ENCODE measurements around the gene ACER2. TPM values are rescaled to one million over a fixed set of nuclear protein-coding genes. Genes with fewer than 3 reads are reported as not detected.
"Not testable (repeated sequence)": the region's sequence is repeated elsewhere in the genome, so short reads cannot be mapped to it uniquely, and the experiment has no call there.

ACER2 gene
- total RNA-seq, 3 donors from 2014 or later (not counting 1 experiment from before 2014, with no cell fraction given): 0.61 to 1.3 (median 1.2) TPM

DNA sequence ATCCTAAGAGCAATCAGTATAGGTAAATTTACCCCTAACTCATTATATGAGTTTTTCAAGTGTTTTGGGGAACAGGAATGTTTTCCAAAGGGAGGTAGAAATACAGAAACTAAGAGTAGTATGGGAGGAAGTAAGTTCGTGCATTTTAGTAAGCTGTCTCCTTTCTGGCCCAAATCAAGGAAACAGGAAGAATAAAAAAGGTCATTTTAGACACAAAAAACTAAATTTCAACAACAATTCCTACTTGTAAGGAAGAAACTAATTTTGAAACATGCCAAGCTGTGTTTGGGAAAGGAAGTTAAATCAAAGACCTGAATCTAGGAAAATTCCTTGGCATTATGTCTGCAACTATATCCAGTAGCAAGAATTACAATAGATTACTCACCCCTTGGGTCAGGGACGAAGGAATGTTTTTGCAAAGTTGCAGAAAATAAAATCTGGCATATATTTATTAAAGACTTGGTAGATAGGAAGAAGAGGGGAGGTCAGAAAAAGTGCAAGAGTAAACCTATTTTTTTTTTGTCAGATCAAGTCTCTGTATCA is 22.2 kb upstream of the ACER2 start:
- Histone ChIP-seq H3K9me3 (ENCODE audit: control insufficient read depth, insufficient read depth, low read length) (no peaks in the 10 kb centered on the region), H3K36me3 (ENCODE audit: control insufficient read depth, insufficient read depth, low read length) (no peaks in the 10 kb centered on the region), H3K27me3 (ENCODE audit: control insufficient read depth, insufficient read depth, low read length) (peaks cover 5% of the 10 kb centered on the region), H3K4me1 (ENCODE audit: control insufficient read depth, insufficient read depth, low read length) (no peaks in the 10 kb centered on the region), H3K27ac (ENCODE audit: low read length) (no peak overlapping the region), H3K4me3 (ENCODE audit: low read length) (no peak overlapping the region)
- peaks cover 21 to 45% of the 10 kb centered on the region in 2 donors for H3K27me3 Mint-ChIP-seq (ENCODE audit: low read depth in 2 of 2)
- DNase-seq (no peak), ATAC-seq (no peak)
- WGBS (ENCODE audit: insufficient coverage): 67% methylated on average over 2 of the region's 2 CpGs
- no peaks in the 10 kb centered on the region for H3K9me3 Mint-ChIP-seq
- intact Hi-C loops (cut with micrococcal nuclease): no loop called here
- peaks cover 5% of the 10 kb centered on the region for H3K36me3 Mint-ChIP-seq
- no peak overlapping the region for H3K27ac Mint-ChIP-seq
- no peak overlapping the region for H3K4me3 Mint-ChIP-seq
- no peaks in the 10 kb centered on the region for H3K4me1 Mint-ChIP-seq
- TF ChIP-seq, protein P1, sequence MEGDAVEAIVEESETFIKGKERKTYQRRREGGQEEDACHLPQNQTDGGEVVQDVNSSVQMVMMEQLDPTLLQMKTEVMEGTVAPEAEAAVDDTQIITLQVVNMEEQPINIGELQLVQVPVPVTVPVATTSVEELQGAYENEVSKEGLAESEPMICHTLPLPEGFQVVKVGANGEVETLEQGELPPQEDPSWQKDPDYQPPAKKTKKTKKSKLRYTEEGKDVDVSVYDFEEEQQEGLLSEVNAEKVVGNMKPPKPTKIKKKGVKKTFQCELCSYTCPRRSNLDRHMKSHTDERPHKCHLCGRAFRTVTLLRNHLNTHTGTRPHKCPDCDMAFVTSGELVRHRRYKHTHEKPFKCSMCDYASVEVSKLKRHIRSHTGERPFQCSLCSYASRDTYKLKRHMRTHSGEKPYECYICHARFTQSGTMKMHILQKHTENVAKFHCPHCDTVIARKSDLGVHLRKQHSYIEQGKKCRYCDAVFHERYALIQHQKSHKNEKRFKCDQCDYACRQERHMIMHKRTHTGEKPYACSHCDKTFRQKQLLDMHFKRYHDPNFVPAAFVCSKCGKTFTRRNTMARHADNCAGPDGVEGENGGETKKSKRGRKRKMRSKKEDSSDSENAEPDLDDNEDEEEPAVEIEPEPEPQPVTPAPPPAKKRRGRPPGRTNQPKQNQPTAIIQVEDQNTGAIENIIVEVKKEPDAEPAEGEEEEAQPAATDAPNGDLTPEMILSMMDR (IDR thresholded peaks at IDR 0.05): no peak

DNA sequence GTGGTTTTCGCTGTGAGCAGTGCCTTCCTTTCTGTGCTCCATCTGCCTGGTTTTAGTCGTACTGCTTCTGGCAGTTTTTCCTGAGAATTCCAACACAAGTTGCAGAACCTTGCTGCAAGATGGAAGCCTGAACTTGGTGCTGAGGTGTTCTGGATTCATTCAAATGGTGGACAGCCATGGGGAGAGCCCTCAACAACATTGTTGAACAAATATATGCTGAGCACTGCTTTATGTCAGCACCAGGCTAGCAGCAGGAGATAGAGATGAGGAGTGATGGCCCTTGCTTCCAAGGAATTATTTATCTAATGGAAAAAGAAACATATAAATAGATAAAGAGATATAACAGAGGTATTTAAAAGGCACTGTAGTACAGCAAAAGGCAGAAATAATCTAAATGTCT is 21.5 kb upstream of the ACER2 start:
- no peaks in the 10 kb centered on the region for H3K36me3 ChIP-seq (ENCODE audit: control insufficient read depth, insufficient read depth, low read length)
- TF ChIP-seq, protein P1 (IDR thresholded peaks at IDR 0.05): no peak
- no peaks in the 10 kb centered on the region for H3K4me1 Mint-ChIP-seq
- H3K27me3 Mint-ChIP-seq (ENCODE audit: low read depth in 2 of 2): peaks cover 21 to 45% of the 10 kb centered on the region in 2 donors
- H3K27ac ChIP-seq (ENCODE audit: low read length): no peak overlapping the region
- ATAC-seq (no peak), DNase-seq (no peak)
- H3K4me1 ChIP-seq (ENCODE audit: control insufficient read depth, insufficient read depth, low read length): no peaks in the 10 kb centered on the region
- peaks cover 5% of the 10 kb centered on the region for H3K36me3 Mint-ChIP-seq
- H3K9me3 ChIP-seq (ENCODE audit: control insufficient read depth, insufficient read depth, low read length): no peaks in the 10 kb centered on the region
- peaks cover 5% of the 10 kb centered on the region for H3K27me3 ChIP-seq (ENCODE audit: control insufficient read depth, insufficient read depth, low read length)
- H3K4me3 Mint-ChIP-seq: no peak overlapping the region
- H3K4me3 ChIP-seq (ENCODE audit: low read length): no peak overlapping the region
- intact Hi-C loops (cut with micrococcal nuclease): no loop called here
- no peak overlapping the region for H3K27ac Mint-ChIP-seq
- no peaks in the 10 kb centered on the region for H3K9me3 Mint-ChIP-seq
- WGBS (ENCODE audit: insufficient coverage): 84% methylated on average over 2 of the region's 2 CpGs

DNA sequence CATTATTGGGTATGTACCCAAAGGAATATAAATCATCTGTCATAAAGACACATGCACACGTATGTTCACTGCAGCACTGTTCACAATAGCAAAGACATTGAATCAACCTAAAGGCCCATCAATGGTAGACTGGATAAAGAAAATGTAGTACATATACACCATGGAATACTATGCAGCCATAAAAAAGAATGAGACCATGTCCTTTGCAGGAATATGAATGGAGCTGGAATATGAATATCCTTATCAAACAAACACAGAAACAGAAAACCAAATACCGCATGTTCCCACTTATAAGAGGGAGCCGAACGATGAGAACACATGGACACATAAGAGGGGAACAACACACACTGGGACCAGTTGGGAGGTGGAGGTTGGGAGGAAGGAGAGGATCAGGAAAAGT is 19.3 kb upstream of the ACER2 start:
- WGBS (ENCODE audit: insufficient coverage): no CpG with 5 or more reads among the region's 4 CpGs
- ATAC-seq; H3K9me3 ChIP-seq (ENCODE audit: control insufficient read depth, insufficient read depth, low read length): not testable (repeated sequence)

DNA sequence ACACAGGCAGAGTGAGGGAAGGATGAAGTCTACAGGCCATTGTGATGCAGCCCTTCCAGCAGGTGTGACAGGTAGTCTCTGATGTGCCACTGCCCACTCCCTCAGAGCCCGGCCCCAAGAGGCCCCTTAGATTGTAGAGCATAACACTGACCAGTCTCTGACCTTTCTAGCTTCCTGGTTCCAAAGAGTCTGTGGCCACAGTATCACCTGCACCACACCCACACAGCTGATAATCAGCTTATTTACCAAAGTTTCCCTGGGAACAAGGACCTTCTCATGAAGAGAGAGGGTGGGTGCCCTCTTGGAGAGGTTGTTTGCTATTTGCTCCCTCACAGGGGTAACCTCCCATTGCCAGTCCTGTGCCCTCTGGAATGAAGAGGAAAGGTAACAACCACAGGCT is 11.0 kb upstream of the ACER2 start:
- Mint-ChIP-seq H3K27me3 (ENCODE audit: low read depth in 2 of 2) (peaks cover 4 to 9% of the 10 kb centered on the region in 2 donors), H3K9me3 (no peaks in the 10 kb centered on the region), H3K4me1 (no peaks in the 10 kb centered on the region), H3K36me3 (no peaks in the 10 kb centered on the region), H3K27ac (no peak overlapping the region), H3K4me3 (no peak overlapping the region)
- TF ChIP-seq, protein P1 (IDR thresholded peaks at IDR 0.05): no peak
- 67% methylated on average over 1 of the region's 1 CpG for WGBS (ENCODE audit: insufficient coverage)
- DNase-seq (no peak), ATAC-seq (no peak)
- no peak overlapping the region for H3K4me3 ChIP-seq (ENCODE audit: low read length)
- H3K4me1 ChIP-seq (ENCODE audit: control insufficient read depth, insufficient read depth, low read length): no peaks in the 10 kb centered on the region
- H3K9me3 ChIP-seq (ENCODE audit: control insufficient read depth, insufficient read depth, low read length): no peaks in the 10 kb centered on the region
- intact Hi-C loops (cut with micrococcal nuclease): no loop called here
- no peaks in the 10 kb centered on the region for H3K27me3 ChIP-seq (ENCODE audit: control insufficient read depth, insufficient read depth, low read length)
- H3K27ac ChIP-seq (ENCODE audit: low read length): no peak overlapping the region
- no peaks in the 10 kb centered on the region for H3K36me3 ChIP-seq (ENCODE audit: control insufficient read depth, insufficient read depth, low read length)

More for the DNA sequence above, 19.3 kb upstream of the ACER2 start:
- peaks cover 21 to 48% of the 10 kb centered on the region in 2 donors for H3K27me3 Mint-ChIP-seq (ENCODE audit: low read depth in 2 of 2)
- DNase-seq; H3K27me3 ChIP-seq (ENCODE audit: control insufficient read depth, insufficient read depth, low read length); H3K4me3 Mint-ChIP-seq; H3K4me3 ChIP-seq (ENCODE audit: low read length); intact Hi-C loops (cut with micrococcal nuclease); H3K36me3 ChIP-seq (ENCODE audit: control insufficient read depth, insufficient read depth, low read length); H3K4me1 ChIP-seq (ENCODE audit: control insufficient read depth, insufficient read depth, low read length); H3K36me3 Mint-ChIP-seq; H3K4me1 Mint-ChIP-seq; H3K9me3 Mint-ChIP-seq; H3K27ac Mint-ChIP-seq; H3K27ac ChIP-seq (ENCODE audit: low read length): not testable (repeated sequence)

DNA sequence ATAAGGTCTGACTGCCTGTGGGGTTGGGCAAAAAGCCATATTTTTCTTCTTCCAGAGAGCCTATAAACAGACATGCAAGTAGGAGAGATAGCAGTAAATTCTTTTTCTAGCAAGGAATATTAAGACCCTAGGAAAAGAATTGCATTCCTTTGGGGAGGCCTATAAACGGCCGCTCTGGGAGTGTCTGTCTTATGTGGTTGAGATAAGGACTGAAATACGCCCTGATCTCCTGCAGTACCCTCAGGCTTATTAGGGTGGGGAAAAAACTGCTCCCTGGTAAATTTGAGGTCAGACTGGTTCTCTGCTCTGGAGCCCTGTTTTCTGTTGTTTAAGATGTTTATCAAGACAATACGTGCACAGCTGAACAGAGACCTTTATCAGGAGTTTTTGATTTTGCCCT is 5.6 kb upstream of the ACER2 start:
- H3K4me1 ChIP-seq (ENCODE audit: control insufficient read depth, insufficient read depth, low read length); H3K27me3 ChIP-seq (ENCODE audit: control insufficient read depth, insufficient read depth, low read length); H3K27me3 Mint-ChIP-seq (ENCODE audit: low read depth in 2 of 2); H3K4me3 ChIP-seq (ENCODE audit: low read length); H3K9me3 Mint-ChIP-seq; H3K36me3 Mint-ChIP-seq; H3K36me3 ChIP-seq (ENCODE audit: control insufficient read depth, insufficient read depth, low read length); H3K27ac Mint-ChIP-seq; ATAC-seq; H3K9me3 ChIP-seq (ENCODE audit: control insufficient read depth, insufficient read depth, low read length); H3K4me3 Mint-ChIP-seq; DNase-seq; intact Hi-C loops (cut with micrococcal nuclease); H3K27ac ChIP-seq (ENCODE audit: low read length); H3K4me1 Mint-ChIP-seq: not testable (repeated sequence)
- 89% methylated on average over 4 of the region's 4 CpGs for WGBS (ENCODE audit: insufficient coverage)
